T-cell (primary cell): ENCODE results near the gene ANKFN1. TPM values are rescaled to one million over a fixed set of nuclear protein-coding genes. Genes with fewer than 3 reads are reported as not detected.

ENCODE experiments used
- ATAC-seq, 4 experiments: fragments of 200-7000 bp in 3 of 4; fragments of 150-1000 bp in 1 of 4; cut with Tn5 transposase; replicated peaks in 1 of 4; 1 replicate in 3 of 4; 2 replicates in 1 of 4; pipeline ENCODE4 v1.10.0; 2021; ENCODE audit warnings: moderate library complexity in 3 of 4, mild to moderate bottlenecking in 2 of 4, moderate number of reproducible peaks in 1 of 4
- CTCF ChIA-PET, 2 donors: fragments of 300-600 bp; sonication (Branson Sonifier 250); formaldehyde crosslinking; loops; one replicate each; lab custom pipeline; 2022; ENCODE audit warnings: antibody characterized with exemption in 2 of 2; lab: Charles Lee
- POLR2A ChIA-PET, 2 donors: fragments of 300-600 bp; sonication (Branson Sonifier 250); formaldehyde crosslinking; loops; one replicate each; lab custom pipeline; 2022; ENCODE audit warnings: antibody characterized with exemption in 2 of 2; lab: Charles Lee
- DNase-seq, 35 experiments: peaks; one replicate each; pipeline versions ENCODE4 v3.0.0 to v3.0.0-alpha.2; 2013 to 2023
- H3K27ac ChIP-seq: one replicate; pipeline ENCODE4 v1.5.1; 2013; ENCODE audit warnings: low read length
- H3K27me3 ChIP-seq, 2 experiments: replicated peaks in 1 of 2; 1 replicate in 1 of 2; 2 replicates in 1 of 2; pipeline versions ENCODE4 v1.6.1 to v1.7.0; 2013; ENCODE audit warnings: low read length in 1 of 2, mixed read lengths in 1 of 2; ENCODE audit not compliant: control insufficient read depth in 2 of 2, insufficient read depth in 2 of 2; ENCODE audit errors: extremely low read depth in 1 of 2
- H3K36me3 ChIP-seq, 2 donors: 1 replicate in 1 of 2; 2 replicates in 1 of 2; pipeline versions ENCODE4 v1.6.1 to v1.7.0; 2013; ENCODE audit warnings: low read length in 1 of 2; ENCODE audit not compliant: control insufficient read depth in 2 of 2, insufficient read depth in 1 of 2; ENCODE audit errors: extremely low read depth in 1 of 2
- H3K4me1 ChIP-seq, 2 experiments: 1 replicate in 1 of 2; 2 replicates in 1 of 2; pipeline versions ENCODE4 v1.6.1 to v1.7.0; 2013; ENCODE audit warnings: low read length in 2 of 2, mixed read lengths in 1 of 2; ENCODE audit not compliant: insufficient read depth in 2 of 2, control insufficient read depth in 1 of 2; ENCODE audit errors: extremely low read depth in 1 of 2
- H3K4me3 ChIP-seq, 2 donors: 1 replicate in 1 of 2; 2 replicates in 1 of 2; pipeline versions ENCODE4 v1.5.1 to v1.7.0; 2013; ENCODE audit warnings: mild to moderate bottlenecking in 2 of 2, low read length in 1 of 2, moderate library complexity in 1 of 2; ENCODE audit not compliant: control insufficient read depth in 1 of 2; ENCODE audit errors: extremely low read depth in 1 of 2
- H3K9me3 ChIP-seq: 2 replicates; pipeline ENCODE4 v1.7.0; 2013
- H3K27ac Mint-ChIP-seq, 2 donors: one replicate each; pipeline ENCODE4 v1.8.0; 2020 to 2021; ENCODE audit warnings: mild to moderate bottlenecking in 2 of 2, mixed read lengths in 2 of 2
- H3K27me3 Mint-ChIP-seq, 2 donors: one replicate each; pipeline ENCODE4 v1.8.0; 2021 to 2022; ENCODE audit warnings: mixed read lengths in 2 of 2
- H3K36me3 Mint-ChIP-seq: one replicate; pipeline ENCODE4 v1.8.0; 2021; ENCODE audit warnings: mixed read lengths
- H3K4me1 Mint-ChIP-seq, 3 donors: one replicate each; pipeline ENCODE4 v1.8.0; 2020 to 2022; ENCODE audit warnings: mixed read lengths in 3 of 3, mild to moderate bottlenecking in 1 of 3
- H3K4me3 Mint-ChIP-seq, 3 donors: one replicate each; pipeline ENCODE4 v1.8.0; 2020 to 2022; ENCODE audit warnings: mild to moderate bottlenecking in 3 of 3, mixed read lengths in 3 of 3, moderate library complexity in 3 of 3
- H3K9me3 Mint-ChIP-seq, 3 donors: one replicate each; pipeline ENCODE4 v1.8.0; 2020 to 2022; ENCODE audit warnings: mixed read lengths in 3 of 3
- WGBS: methylation state at CpG from one replicate; pipeline ENCODE4 v1.1.5; 2013; ENCODE audit warnings: missing lambda C conversion rate; ENCODE audit not compliant: insufficient coverage; 5-methylcytosine and 5-hydroxymethylcytosine counted together
- total RNA-seq, 35 experiments: library from RNA in 6 of 35; stranded (reverse) in 6 of 35; fragments of 120-200 nt in 1 of 35; gene quantifications; one replicate each; pipeline versions ENCODE4 v1.2.1 to v1.2.4 and lab custom pipeline; 2013 to 2026

ANKFN1 gene
- not detected for total RNA-seq
- not detected for total RNA-seq (2013)
- total RNA-seq (lab: John Stamatoyannopoulos, UW) = 0 to 0.17 (median 0) reads per million in 29 experiments

GRCh38 chr17:56152874-56153602, at the start of gene ANKFN1:
TSS of gene ANKFN1 (plus strand) at chr17:56153475. CDS start at chr17:56212668, 59,193 bp downstream.
- 73% methylated on average over 8 of the region's 11 CpGs for WGBS

GRCh38 chr17:56108811-56109284, 44.4 kb upstream of the ANKFN1 start:
- POLR2A ChIA-PET = no interaction called here
- no peaks in the 10 kb centered on the region for H3K27me3 ChIP-seq
- 100% methylated on average over 1 of the region's 2 CpGs for WGBS
- CTCF ChIA-PET = no interaction called here
- DNase-seq (no peak), ATAC-seq (no peak)
- no peaks in the 10 kb centered on the region for H3K9me3 ChIP-seq
- H3K4me3 ChIP-seq = no peak overlapping the region
- no peaks in the 10 kb centered on the region for H3K9me3 Mint-ChIP-seq
- H3K4me1 Mint-ChIP-seq = no peaks in the 10 kb centered on the region
- H3K36me3 Mint-ChIP-seq = no peaks in the 10 kb centered on the region
- H3K27me3 Mint-ChIP-seq = peaks cover 6 to 12% of the 10 kb centered on the region in 2 donors
- H3K27ac ChIP-seq = no peak overlapping the region
- H3K4me1 ChIP-seq = no peaks in the 10 kb centered on the region
- no peak overlapping the region for H3K27ac Mint-ChIP-seq
- no peaks in the 10 kb centered on the region for H3K36me3 ChIP-seq
- H3K4me3 Mint-ChIP-seq = no peak overlapping the region

More at GRCh38 chr17:56152874-56153602, at the start of gene ANKFN1:
- no peaks in the 10 kb centered on the region for H3K4me1 ChIP-seq
- Mint-ChIP-seq H3K4me1 (no peaks in the 10 kb centered on the region), H3K9me3 (no peaks in the 10 kb centered on the region), H3K27me3 (peaks cover 3 to 7% of the 10 kb centered on the region in 2 donors), H3K27ac (no peak within 1 kb of the TSS), H3K36me3 (no peaks in the 10 kb centered on the region), H3K4me3 (no peak within 1 kb of the TSS)
- ChIA-PET POLR2A (no interaction called here), CTCF (no interaction called here)
- no peak for ATAC-seq
- no peak within 1 kb of the TSS for H3K27ac ChIP-seq
- no peak within 1 kb of the TSS for H3K4me3 ChIP-seq
- H3K9me3 ChIP-seq = no peaks in the 10 kb centered on the region
- no peak for DNase-seq
- H3K36me3 ChIP-seq = no peaks in the 10 kb centered on the region
- H3K27me3 ChIP-seq = no peaks in the 10 kb centered on the region

- CTCF ChIA-PET = no interaction called here
- H3K27me3 Mint-ChIP-seq = peaks cover 6% of the 10 kb centered on the region in 2 donors
- POLR2A ChIA-PET = no interaction called here
- Histone ChIP-seq H3K9me3 (no peaks in the 10 kb centered on the region), H3K27ac (no peak overlapping the region), H3K36me3 (no peaks in the 10 kb centered on the region), H3K27me3 (no peaks in the 10 kb centered on the region), H3K4me1 (no peaks in the 10 kb centered on the region), H3K4me3 (no peak overlapping the region)
- ATAC-seq (no peak), DNase-seq (no peak)
- no peak overlapping the region for H3K4me3 Mint-ChIP-seq
- 81% methylated on average over 3 of the region's 3 CpGs for WGBS
- no peaks in the 10 kb centered on the region for H3K4me1 Mint-ChIP-seq
- no peaks in the 10 kb centered on the region for H3K9me3 Mint-ChIP-seq
- H3K27ac Mint-ChIP-seq = no peak overlapping the region
- no peaks in the 10 kb centered on the region for H3K36me3 Mint-ChIP-seq
Observed at GRCh38 chr17:56109836-56110235, 43.4 kb upstream of the ANKFN1 start.

GRCh38 chr17:56110463-56111135, 42.7 kb upstream of the ANKFN1 start:
- ATAC-seq (no peak), DNase-seq (no peak)
- WGBS = 74% methylated on average over 2 of the region's 4 CpGs
- H3K27ac ChIP-seq = no peak overlapping the region
- CTCF ChIA-PET = no interaction called here
- no peaks in the 10 kb centered on the region for H3K4me1 ChIP-seq
- H3K36me3 ChIP-seq = no peaks in the 10 kb centered on the region
- no peaks in the 10 kb centered on the region for H3K9me3 ChIP-seq
- H3K27me3 ChIP-seq = no peaks in the 10 kb centered on the region
- POLR2A ChIA-PET = no interaction called here
- Mint-ChIP-seq H3K36me3 (no peaks in the 10 kb centered on the region), H3K4me3 (no peak overlapping the region), H3K9me3 (no peaks in the 10 kb centered on the region), H3K4me1 (no peaks in the 10 kb centered on the region), H3K27ac (no peak overlapping the region), H3K27me3 (peaks cover 3 to 5% of the 10 kb centered on the region in 2 donors)
- H3K4me3 ChIP-seq = no peak overlapping the region

- WGBS = 74% methylated on average over 2 of the region's 3 CpGs
- Mint-ChIP-seq H3K27me3 (peaks cover 3 to 5% of the 10 kb centered on the region in 2 donors), H3K4me3 (no peak overlapping the region), H3K4me1 (no peaks in the 10 kb centered on the region), H3K27ac (no peak overlapping the region), H3K36me3 (no peaks in the 10 kb centered on the region), H3K9me3 (no peaks in the 10 kb centered on the region)
- DNase-seq (no peak), ATAC-seq (no peak)
- no peak overlapping the region for H3K27ac ChIP-seq
- H3K4me1 ChIP-seq = no peaks in the 10 kb centered on the region
- no peak overlapping the region for H3K4me3 ChIP-seq
- no peaks in the 10 kb centered on the region for H3K9me3 ChIP-seq
- POLR2A ChIA-PET = interaction anchor here in 1 of 2 donors (0.7 kb wide), 1 partner anchor 12 kb away, joined by 5 read pairs; no protein-coding TSS in a partner anchor
- no peaks in the 10 kb centered on the region for H3K27me3 ChIP-seq
- H3K36me3 ChIP-seq = no peaks in the 10 kb centered on the region
- CTCF ChIA-PET = no interaction called here
Observed at GRCh38 chr17:56111706-56112485, 41.4 kb upstream of the ANKFN1 start.

GRCh38 chr17:56113486-56113885, 39.8 kb upstream of the ANKFN1 start:
- Histone ChIP-seq H3K36me3 (no peaks in the 10 kb centered on the region), H3K9me3 (no peaks in the 10 kb centered on the region), H3K4me1 (no peaks in the 10 kb centered on the region), H3K4me3 (no peak overlapping the region), H3K27me3 (no peaks in the 10 kb centered on the region), H3K27ac (no peak overlapping the region)
- H3K9me3 Mint-ChIP-seq = no peaks in the 10 kb centered on the region
- peaks cover 1 to 5% of the 10 kb centered on the region in 2 donors for H3K27me3 Mint-ChIP-seq
- H3K27ac Mint-ChIP-seq = no peak overlapping the region
- H3K36me3 Mint-ChIP-seq = no peaks in the 10 kb centered on the region
- CTCF ChIA-PET = no interaction called here
- ATAC-seq (no peak), DNase-seq (no peak)
- no peaks in the 10 kb centered on the region for H3K4me1 Mint-ChIP-seq
- POLR2A ChIA-PET = interaction anchor here in 1 of 2 donors (0.6 kb wide), 1 partner anchor 1396 kb away, joined by 3 read pairs; no protein-coding TSS in a partner anchor
- WGBS = no CpG with 5 or more reads among the region's 2 CpGs
- no peak overlapping the region for H3K4me3 Mint-ChIP-seq
